PC-9 (cell line): ENCODE results near the gene MYO10. TPM values are rescaled to one million over a fixed set of nuclear protein-coding genes. Genes with fewer than 3 reads are reported as not detected.

Experiments used
- BruUV-seq: library from RNA; stranded (reverse); fragments of 400-500 nt; replicated peaks from 2 replicates; lab custom pipeline; 2021; lab: Mats Ljungman, UMichigan
- CTCF ChIA-PET: fragments of 300-600 bp; sonication (Branson Sonifier 250); formaldehyde crosslinking; loops from one replicate; lab custom pipeline; 2022; ENCODE audit warnings: antibody characterized with exemption; lab: Charles Lee
- POLR2A ChIA-PET: fragments of 300-600 bp; sonication (Branson Sonifier 250); formaldehyde crosslinking; loops from one replicate; lab custom pipeline; 2022; ENCODE audit warnings: antibody characterized with exemption; ENCODE audit not compliant: unreplicated experiment; lab: Charles Lee
- DNase-seq, 2 experiments: peaks; one replicate each; pipeline versions ENCODE4 v3.0.0 to v3.0.0-alpha.2; 2015 to 2022; ENCODE audit warnings: mixed read lengths in 1 of 2
- H2AFZ ChIP-seq: fragments of 200-600 bp; sonication (generic); 2 replicates; pipeline ENCODE4 v1.8.1; 2017; ENCODE audit warnings: antibody characterized with exemption
- H3F3A ChIP-seq: fragments of 200-600 bp; sonication (generic); 2 replicates; pipeline ENCODE4 v1.8.1; 2017; ENCODE audit warnings: antibody characterized with exemption, mild to moderate bottlenecking, low read depth; ENCODE audit not compliant: insufficient read depth
- H3K27ac ChIP-seq: fragments of 200-600 bp; sonication (generic); 2 replicates; pipeline ENCODE4 v1.6.1; 2016; ENCODE audit warnings: mixed run types
- H3K27me3 ChIP-seq: fragments of 200-600 bp; sonication (generic); 2 replicates; pipeline ENCODE4 v1.6.1; 2016; ENCODE audit warnings: low read depth, mixed run types; ENCODE audit not compliant: insufficient read depth
- H3K36me3 ChIP-seq: fragments of 200-600 bp; sonication (generic); 2 replicates; pipeline ENCODE4 v1.6.1; 2016; ENCODE audit warnings: low read depth, mixed run types
- H3K4me1 ChIP-seq: fragments of 200-600 bp; sonication (generic); replicated peaks from 2 replicates; pipeline ENCODE4 v1.6.1; 2016; ENCODE audit warnings: mixed run types; ENCODE audit not compliant: insufficient read depth
- H3K4me2 ChIP-seq: fragments of 200-600 bp; sonication (generic); 2 replicates; pipeline ENCODE4 v1.6.1; 2017; ENCODE audit warnings: mixed run types
- H3K4me3 ChIP-seq: fragments of 200-600 bp; sonication (generic); 2 replicates; pipeline ENCODE4 v1.6.1; 2016; ENCODE audit warnings: mixed run types
- H3K79me2 ChIP-seq: fragments of 200-600 bp; sonication (generic); 2 replicates; pipeline ENCODE4 v1.6.1; 2017; ENCODE audit warnings: low read depth, mixed run types
- H3K9me2 ChIP-seq: fragments of 200-600 bp; sonication (generic); 2 replicates; pipeline ENCODE4 v1.8.1; 2017; ENCODE audit warnings: mild to moderate bottlenecking; ENCODE audit not compliant: insufficient read depth
- H3K9me3 ChIP-seq: fragments of 200-600 bp; sonication (generic); 2 replicates; pipeline ENCODE4 v1.8.1; 2016; ENCODE audit warnings: low read depth; ENCODE audit not compliant: insufficient read depth
- H4K20me1 ChIP-seq: fragments of 200-600 bp; sonication (generic); 2 replicates; pipeline ENCODE4 v1.8.1; 2017; ENCODE audit not compliant: insufficient read depth
- EZH2 ChIP-seq: fragments of 200-600 bp; sonication (generic); IDR thresholded peaks from 2 replicates; pipeline ENCODE4 v1.8.0; 2017; ENCODE audit warnings: antibody characterized with exemption, low read depth
- intact Hi-C: fragments of 100-400 bp; cut with micrococcal nuclease; formaldehyde crosslinking; loops from one replicate; pipeline ENCODE4 v1.10.0; 2022; ENCODE audit not compliant: unreplicated experiment
- total RNA-seq: library from RNA; stranded (reverse); gene quantifications from 2 replicates; pipeline ENCODE4 v1.2.3, GENCODE V29; 2021
- TF ChIP-seq, protein P1 (sequence below): fragments of 200-600 bp; sonication (generic); conservative IDR thresholded peaks from 2 replicates; pipeline ENCODE4 v1.6.1; 2017; ENCODE audit warnings: mixed run types, antibody characterized with exemption, mild to moderate bottlenecking, moderate library complexity

Gene MYO10
- total RNA-seq, 1 experiment from 2014 or later: 92.8 TPM

DNA sequence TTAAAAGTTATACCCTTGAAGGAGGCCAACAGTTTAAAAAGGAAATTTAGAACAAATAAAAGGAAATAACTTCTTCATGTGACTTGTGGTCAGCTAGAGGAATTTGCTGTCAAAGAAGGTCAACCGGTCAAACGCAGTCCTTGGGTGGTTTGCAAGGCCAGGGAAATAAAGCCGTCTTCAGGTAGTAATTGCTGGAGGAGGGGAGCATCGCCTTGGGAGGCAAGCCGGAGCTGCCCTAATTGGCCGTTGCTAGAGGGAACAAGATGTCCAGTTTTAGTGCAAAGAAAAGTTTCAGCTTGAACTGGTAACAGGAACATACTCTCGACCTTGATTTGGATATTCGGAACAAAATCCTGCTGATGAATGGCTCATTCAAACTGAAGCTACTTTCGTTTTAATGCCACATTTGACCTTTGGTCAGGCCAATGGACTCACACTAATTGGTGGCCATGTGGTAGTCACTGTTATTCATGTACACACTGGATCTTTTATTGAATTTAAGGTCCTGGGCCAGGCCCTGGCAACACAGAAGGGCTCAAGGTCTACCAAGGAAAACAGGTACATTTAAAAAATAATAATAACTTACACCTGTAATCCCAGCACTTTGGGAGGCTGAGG, 47.0 kb upstream of the MYO10 start:
- no peak overlapping the region for H3K4me3 ChIP-seq
- H3F3A ChIP-seq: peaks cover 9% of the 10 kb centered on the region; the same call in 1 of the 2 replicates
- H3K27ac ChIP-seq: no peak overlapping the region
- H3K4me2 ChIP-seq: no peak overlapping the region
- POLR2A ChIA-PET: interaction anchor here (0.7 kb wide), 1 partner anchor 20 kb away, joined by 3 read pairs; no protein-coding TSS in a partner anchor
- intact Hi-C loops: loop anchor here (2.0 kb wide), 1 partner anchor 46 kb away; the partner anchor contains the start of gene MYO10
- H3K4me1 ChIP-seq: peaks cover 12% of the 10 kb centered on the region; the same call in 1 of the 2 replicates
- H3K27me3 ChIP-seq: no peaks in the 10 kb centered on the region
- CTCF ChIA-PET: no interaction called here
- BruUV-seq: no TSS peak
- H3K9me3 ChIP-seq: no peaks in the 10 kb centered on the region
- H4K20me1 ChIP-seq: no peaks in the 10 kb centered on the region
- peak in 1 of 2 experiments; percentile 66 for DNase-seq
- no peaks in the 10 kb centered on the region for H3K36me3 ChIP-seq
- no peaks in the 10 kb centered on the region for H3K79me2 ChIP-seq
- no peaks in the 10 kb centered on the region for H3K9me2 ChIP-seq
- no peak for TF ChIP-seq EZH2
- TF ChIP-seq, protein P1, sequence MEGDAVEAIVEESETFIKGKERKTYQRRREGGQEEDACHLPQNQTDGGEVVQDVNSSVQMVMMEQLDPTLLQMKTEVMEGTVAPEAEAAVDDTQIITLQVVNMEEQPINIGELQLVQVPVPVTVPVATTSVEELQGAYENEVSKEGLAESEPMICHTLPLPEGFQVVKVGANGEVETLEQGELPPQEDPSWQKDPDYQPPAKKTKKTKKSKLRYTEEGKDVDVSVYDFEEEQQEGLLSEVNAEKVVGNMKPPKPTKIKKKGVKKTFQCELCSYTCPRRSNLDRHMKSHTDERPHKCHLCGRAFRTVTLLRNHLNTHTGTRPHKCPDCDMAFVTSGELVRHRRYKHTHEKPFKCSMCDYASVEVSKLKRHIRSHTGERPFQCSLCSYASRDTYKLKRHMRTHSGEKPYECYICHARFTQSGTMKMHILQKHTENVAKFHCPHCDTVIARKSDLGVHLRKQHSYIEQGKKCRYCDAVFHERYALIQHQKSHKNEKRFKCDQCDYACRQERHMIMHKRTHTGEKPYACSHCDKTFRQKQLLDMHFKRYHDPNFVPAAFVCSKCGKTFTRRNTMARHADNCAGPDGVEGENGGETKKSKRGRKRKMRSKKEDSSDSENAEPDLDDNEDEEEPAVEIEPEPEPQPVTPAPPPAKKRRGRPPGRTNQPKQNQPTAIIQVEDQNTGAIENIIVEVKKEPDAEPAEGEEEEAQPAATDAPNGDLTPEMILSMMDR: no peak
- H2AFZ ChIP-seq: no peak overlapping the region

DNA sequence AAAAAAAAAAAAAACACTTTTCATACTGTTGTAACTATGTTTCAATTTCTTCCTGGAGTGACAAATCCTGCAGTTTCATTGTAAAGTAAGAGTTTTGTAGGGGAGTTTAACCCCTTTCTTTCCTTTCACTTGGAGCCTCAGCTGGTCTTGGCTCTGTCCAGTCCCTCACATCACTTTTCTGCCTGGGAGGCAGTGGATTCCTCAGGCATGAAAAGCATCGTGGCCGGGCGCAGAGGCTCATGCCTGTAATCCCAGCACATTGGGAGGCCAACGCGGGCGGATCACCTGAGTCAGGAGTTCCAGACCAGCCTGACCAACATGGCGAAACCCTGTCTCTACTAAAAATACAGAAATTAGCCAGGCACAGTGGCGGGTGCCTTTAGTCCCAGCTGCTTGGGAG, 45.6 kb upstream of the MYO10 start:
- POLR2A ChIA-PET: interaction anchor here (0.6 to 0.7 kb wide), 2 partner anchors 23 to 312 kb away, joined by 9 to 12 read pairs; no protein-coding TSS in a partner anchor

DNA sequence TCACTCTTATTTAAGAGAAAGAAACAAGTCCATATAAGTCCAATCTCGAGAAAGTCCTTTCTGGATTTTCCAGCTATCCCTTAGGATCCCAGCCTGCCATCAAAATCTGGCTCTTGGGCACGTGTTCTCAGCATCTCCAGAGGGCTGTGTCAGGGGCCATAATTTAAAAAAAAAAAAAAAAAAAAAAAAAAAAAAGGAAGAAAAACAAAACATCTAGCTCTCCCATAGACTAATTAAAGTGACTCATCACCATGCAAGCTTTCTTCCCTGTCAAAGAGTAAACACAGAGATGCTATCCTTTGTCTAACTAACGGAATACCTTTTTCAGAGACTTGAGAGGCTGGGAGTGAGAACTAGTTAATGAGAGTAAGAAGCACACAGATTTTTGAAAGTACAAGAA, 44.9 kb upstream of the MYO10 start:
- Histone ChIP-seq H3K36me3 (no peaks in the 10 kb centered on the region), H2AFZ (no peak overlapping the region), H3K9me3 (no peaks in the 10 kb centered on the region), H3F3A (peaks cover 9% of the 10 kb centered on the region; the same call in 1 of the 2 replicates), H3K27me3 (no peaks in the 10 kb centered on the region), H3K9me2 (no peaks in the 10 kb centered on the region), H3K79me2 (no peaks in the 10 kb centered on the region), H3K4me2 (no peak overlapping the region), H4K20me1 (no peaks in the 10 kb centered on the region), H3K4me3 (no peak overlapping the region), H3K4me1 (peaks cover 12% of the 10 kb centered on the region; the same call in 1 of the 2 replicates), H3K27ac (no peak overlapping the region)
- DNase-seq: no peak
- TF ChIP-seq, protein P1: no peak
- no peak for TF ChIP-seq EZH2
- intact Hi-C loops: no loop called here
- ChIA-PET POLR2A (interaction anchor here (0.6 to 0.7 kb wide), 3 partner anchors 22 to 313 kb away, joined by 6 to 12 read pairs (median 9); partner anchors contain the start of gene MYO10), CTCF (interaction anchor here (0.6 to 0.7 kb wide), 3 partner anchors 14 to 184 kb away, joined by 3 to 10 read pairs (median 3); no protein-coding TSS in a partner anchor)
- BruUV-seq: no TSS peak

More for the DNA sequence above, 45.6 kb upstream of the MYO10 start:
- H4K20me1 ChIP-seq: no peaks in the 10 kb centered on the region
- intact Hi-C loops: loop anchor here (2.0 kb wide), 1 partner anchor 45 kb away; the partner anchor contains the start of gene MYO10
- CTCF ChIA-PET: interaction anchor here (0.7 kb wide), 2 partner anchors 14 to 184 kb away, joined by 3 to 10 read pairs; no protein-coding TSS in a partner anchor
- H3K27ac ChIP-seq: no peak overlapping the region
- no peak overlapping the region for H3K4me2 ChIP-seq
- no peak overlapping the region for H3K4me3 ChIP-seq
- no peak for DNase-seq
- no peaks in the 10 kb centered on the region for H3K79me2 ChIP-seq
- peaks cover 9% of the 10 kb centered on the region; the same call in 1 of the 2 replicates for H3F3A ChIP-seq
- no peaks in the 10 kb centered on the region for H3K9me2 ChIP-seq
- peaks cover 12% of the 10 kb centered on the region; the same call in 1 of the 2 replicates for H3K4me1 ChIP-seq
- no peaks in the 10 kb centered on the region for H3K36me3 ChIP-seq
- TF ChIP-seq, protein P1: no peak
- TF ChIP-seq EZH2: no peak
- H3K27me3 ChIP-seq: no peaks in the 10 kb centered on the region
- no peaks in the 10 kb centered on the region for H3K9me3 ChIP-seq
- no TSS peak for BruUV-seq
- H2AFZ ChIP-seq: no peak overlapping the region
